Ramos (cell line): ENCODE measurements around the gene TBX5.

Experiments
- in situ Hi-C: fragments of 300-500 bp; cut with MboI; formaldehyde crosslinking; loops from one replicate; pipeline ENCODE4 v1.14.3; 2022; ENCODE audit warnings: low sequenced_read_pairs; ENCODE audit not compliant: unreplicated experiment

The TBX5 gene

DNA sequence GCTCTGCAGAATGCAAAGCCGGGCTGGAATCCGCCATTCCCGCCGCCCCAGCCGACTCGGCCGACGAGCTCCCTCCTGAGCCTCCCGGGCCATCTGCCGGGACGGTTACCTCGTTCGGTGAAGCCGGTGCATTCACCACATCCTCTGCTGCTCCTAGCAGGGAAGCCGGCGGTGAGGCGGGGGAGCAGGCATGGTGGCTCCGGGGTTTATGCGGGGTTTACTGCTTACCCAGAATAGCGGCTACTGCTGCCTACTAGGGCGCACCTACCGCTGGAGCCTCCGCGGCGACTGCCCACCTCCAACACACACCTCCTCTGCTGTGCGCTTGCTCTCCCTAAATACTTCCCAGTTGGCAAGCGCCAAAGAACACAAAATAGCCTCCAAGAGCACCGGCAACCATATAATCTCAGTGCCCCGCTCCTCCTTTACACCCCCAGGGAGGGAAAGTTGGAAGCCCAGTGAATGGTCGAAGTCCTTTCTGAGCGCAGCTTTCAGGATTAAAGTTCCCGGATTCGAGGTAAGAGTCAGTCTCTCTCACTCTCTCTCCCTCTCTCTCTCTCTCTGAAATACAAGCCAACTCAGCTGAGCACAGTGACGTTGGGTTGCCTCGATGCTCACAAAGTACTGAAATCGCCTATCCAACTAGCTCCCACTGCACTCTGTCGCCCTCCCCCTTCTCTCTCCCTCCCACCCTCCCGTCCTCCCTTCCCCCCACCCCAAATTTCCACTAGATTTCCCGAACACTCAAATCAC, at the start of gene TBX5:
TBX5 (minus strand) TSS at position 626 of the 753 bp plus-strand sequence. CDS start 2,246 bp downstream, outside the sequence.
- in situ Hi-C loops, result no loop called here

DNA sequence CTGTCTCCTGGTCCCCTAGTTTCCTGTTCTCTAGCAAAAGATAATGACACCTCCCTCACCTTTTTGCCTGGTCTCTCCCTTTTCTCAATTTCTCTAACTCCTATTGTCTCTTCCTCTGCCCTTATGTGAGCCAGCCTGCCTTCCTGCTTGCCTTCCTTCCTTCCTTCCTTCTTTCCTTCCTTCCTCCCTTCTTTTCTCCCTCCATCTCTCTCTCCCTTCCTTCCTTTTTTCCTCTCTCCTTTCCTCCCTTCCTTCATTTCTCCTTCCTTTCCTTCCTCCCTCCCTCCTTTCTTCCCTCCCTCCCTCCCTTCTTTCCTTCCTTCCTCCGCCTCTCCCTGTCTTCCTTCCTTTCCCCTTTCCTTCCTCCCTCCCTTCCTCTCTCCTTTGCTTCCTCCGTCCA, 45.7 kb upstream of the TBX5 start:
- in situ Hi-C loops, result no loop called here

DNA sequence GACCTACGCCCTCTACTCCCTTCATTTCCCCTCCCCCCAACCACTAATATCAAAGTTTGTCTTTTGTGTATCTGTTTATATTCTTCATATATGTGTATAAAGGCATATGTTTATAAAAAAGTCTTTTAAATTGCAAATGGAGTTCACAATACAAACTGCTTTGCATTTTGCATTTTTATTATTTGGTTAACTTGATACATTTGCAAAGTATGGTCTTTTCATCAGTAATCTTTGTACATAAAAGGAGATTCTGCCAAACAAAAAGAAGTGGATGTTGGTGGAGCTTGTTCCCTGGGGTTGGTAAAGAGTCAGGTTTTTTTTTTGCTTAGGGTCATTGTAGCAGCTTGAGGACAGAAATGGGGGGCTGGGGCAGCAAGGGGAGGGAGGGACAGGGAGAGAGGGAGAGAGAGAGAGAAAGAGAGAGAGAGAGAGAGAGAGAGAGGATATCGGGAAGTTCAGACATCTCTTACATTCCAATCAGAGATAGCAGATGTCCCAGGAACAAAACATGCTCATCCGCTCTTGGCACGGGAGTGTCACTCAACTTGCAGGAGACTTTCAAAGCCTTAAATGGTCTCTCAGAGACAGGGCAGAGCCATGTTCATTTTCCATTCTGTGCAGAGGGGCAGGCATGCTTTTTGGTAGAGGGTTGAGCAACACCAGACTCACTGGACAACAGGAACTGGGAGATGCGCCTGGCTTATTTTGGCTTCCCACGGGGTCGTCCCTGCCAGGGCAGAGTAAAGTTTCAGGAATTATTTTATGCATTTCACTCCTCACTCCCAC, 44.8 kb upstream of the TBX5 start:
- in situ Hi-C loops, result no loop called here

DNA sequence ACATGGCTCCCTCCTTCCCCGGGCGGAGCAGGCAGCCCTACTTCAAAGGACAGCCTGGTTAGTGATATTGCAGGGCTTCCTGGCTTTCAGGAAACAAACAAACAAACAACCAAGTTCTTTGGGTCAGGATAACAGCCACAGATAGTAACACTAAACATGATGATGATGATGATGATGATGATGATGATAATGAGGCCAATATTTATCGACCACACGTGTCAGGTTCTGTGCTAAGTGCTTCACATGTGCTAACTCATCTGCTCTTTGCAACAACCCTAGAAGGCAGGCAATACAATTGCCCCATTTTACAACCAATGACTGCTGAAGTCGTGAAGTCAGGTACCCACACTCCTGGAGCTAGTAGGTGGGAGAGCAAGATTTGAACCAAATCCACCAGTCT, 44.1 kb upstream of the TBX5 start:
- in situ Hi-C loops, result no loop called here

DNA sequence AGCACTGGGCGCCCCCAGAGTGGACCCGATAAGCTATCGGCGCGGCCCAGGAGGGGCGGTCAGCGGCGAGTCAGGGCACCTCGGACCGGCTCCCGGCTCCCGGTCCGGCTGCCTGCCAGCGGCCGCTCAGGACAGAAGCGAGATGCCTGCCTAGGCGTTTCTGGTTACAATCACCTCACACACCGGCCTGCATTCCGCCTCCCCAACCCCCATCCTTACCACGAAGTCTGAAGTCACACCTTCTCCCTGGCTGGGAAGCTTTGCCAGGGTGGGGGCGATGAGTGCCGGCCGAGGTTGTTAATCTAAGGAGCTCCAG, 42.6 kb upstream of the TBX5 start:
- in situ Hi-C loops, result no loop called here

DNA sequence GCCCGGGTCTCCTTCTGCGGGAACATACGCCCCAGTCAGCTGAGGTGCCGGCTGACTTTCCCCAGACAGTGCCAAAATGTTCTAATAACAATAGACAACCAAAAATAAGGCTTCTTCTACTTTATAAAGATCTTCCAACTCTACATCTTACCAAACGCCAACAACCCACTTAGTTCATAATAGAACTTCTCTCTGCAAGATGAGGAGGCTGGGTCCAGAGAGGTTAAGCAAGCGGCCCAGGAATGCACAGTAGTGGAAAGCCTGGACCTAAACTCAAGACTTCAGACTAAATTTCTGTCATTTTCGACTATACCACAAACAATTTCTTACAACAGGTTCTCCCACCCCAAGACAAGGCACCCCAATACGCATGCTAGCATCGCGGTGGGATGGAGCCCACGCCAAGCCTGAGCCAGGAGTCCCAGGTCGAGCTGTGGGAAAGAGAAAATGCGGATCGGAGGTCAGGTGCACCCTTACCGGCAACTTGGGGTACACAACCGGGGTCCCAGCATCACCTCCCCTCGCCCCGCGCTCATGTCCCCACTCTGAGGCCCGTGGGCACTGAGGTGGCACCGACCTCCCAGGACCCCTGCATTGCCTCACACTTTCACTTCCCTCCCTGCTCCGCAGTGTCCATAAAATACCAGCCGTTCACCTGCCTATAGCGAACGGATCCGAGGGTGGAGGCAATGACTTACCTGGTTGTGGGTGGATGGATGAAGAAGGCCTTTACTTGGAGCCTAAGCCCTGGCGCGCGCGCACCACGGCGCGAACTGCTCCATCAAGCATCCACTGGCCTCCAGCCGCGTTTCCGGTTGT, 42.1 kb upstream of the TBX5 start:
- in situ Hi-C loops, result no loop called here

DNA sequence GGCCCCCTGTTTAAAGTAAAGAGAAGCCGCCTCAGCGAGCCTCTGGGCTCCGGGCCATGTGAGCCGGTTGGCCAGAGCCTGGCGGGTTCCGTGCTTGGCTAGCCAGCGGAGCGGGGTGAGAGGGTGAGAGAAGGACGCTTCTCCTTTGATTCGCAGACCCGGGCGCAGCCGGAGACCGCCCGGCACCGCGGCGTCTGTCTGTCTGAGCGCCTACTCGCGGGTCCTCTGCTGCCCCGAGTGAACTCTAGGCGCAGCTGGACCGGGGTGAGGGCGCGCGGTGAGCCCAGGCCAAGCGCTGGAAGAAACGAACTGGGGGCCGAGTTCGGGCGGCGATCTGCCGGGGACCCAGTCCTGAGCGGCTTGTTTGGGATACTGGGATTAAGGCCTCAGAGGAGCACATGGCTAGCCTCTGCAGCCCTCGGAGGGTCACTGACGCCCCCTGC, 41.4 kb upstream of the TBX5 start:
- in situ Hi-C loops, result no loop called here

DNA sequence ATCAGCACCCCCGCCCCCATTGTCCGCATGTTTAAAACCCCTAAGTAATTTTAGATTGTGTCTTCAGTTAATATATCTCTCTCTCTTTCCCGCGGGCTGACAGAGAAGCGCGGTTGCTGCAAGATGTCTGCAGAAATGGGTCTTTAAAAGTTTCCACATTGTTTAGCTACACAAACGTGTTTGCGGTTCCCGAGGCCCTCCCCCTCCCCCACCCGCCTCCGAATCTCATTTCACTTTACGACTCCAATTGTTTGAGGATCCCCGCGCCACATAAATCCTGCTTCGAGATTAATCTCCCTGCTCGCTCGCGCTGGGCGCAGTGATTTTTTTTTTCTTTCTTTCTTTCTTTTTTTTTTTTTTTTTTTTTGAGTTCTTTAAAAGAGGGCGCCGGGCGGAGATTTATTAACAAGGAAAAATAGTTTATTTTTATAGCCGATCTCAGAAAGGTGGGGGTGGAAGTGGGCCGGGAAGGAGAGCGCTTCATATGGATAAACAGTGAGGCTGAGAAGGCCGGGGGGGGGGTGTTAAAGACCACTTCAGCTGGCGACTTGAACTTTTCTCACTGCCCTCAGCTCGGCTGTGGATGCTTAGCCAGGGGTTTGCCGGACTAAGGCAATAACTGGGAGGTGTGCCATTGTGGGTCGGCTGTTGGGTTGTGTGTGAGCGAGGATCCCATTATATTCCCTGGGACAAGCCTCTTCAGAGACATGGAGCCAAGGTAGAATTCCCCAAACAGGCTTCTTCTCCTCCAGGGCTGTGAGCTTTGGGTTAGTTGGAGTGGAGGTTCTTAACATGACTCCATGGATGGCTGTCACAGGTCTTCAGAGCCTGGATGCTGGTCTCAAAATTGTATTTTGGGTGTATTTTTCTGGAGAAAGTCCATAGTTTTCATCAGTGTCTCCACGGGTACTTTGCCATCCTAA, 39.7 kb upstream of the TBX5 start:
- in situ Hi-C loops, result no loop called here

DNA sequence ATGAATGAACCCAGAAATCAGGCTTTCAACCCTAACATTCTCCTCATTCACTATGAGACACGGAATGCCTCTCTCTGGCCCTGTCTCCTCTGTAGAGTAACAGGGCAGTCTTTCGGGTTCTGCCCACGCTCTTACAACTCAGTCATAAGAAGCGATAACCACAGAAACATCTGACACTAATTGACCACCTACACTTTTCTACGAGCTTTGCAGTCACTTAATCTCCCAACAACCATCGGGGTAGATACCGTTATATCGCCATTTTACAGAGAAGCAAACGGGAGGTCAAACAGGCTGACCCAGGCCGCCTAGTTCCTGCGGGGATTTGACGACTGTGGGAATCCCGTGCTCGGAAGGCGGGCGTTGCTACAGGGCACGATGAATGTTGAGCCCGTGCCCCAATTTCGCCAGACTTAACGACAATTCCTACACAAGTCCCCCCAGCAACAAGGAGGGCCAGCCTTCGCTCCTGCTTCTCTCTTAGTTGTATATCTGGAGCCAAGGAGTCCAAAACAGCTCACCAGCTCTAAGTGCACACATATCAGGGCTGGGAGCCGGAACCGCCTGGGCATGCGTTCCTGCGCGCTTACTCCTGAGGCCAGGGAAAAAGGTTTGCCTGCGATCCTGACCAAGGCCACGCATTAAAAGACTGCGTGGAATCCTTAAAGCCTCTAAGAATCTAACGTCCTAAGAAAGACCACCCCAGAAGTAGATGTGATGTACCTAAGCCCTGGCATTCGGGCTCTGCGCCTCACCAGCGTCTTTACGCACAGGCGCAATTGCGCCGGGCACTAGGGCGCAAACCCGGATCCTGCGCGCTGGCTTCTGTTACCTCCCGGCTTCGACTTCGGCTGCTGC, 38.7 kb upstream of the TBX5 start:
- in situ Hi-C loops, result no loop called here

DNA sequence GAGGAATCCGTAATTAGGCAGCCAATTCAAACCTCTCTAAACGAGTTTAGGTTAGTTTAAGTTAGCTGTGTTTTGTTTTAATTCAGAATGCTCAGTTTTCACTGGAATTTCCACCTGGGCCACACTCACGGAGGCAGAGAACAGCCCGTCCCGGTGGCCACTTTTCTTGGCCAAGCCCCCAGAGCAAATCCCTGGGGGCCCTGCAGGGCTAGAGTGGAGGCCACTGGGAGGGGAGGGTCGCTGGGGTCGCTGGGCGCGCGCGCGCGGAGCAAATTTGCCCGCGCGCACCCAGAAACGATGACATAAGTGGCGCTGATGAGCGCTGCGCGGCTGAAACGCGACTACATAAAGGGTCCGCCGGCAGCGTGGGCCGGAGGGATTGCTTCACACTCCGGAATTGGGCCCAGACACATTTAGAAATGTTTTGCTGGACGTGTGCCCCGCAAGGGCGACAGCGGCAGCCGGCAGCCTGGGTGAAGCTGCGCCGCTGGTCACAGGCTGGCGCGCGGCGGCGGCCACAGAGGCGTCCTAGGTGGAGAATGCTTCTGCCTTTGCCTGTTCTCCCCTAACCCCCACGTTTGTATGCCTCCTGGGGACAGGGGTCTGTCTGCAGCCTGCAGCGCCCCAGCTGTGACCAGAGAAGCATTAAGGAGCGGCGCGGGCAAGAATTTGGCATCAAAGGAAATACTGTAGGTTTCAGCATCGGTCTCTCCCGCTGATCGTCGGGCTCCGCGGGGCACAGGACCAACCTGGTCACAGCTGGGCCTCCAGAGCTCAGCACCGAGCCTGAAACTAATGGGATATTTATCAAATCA, 37.9 kb upstream of the TBX5 start:
- in situ Hi-C loops, result no loop called here

DNA sequence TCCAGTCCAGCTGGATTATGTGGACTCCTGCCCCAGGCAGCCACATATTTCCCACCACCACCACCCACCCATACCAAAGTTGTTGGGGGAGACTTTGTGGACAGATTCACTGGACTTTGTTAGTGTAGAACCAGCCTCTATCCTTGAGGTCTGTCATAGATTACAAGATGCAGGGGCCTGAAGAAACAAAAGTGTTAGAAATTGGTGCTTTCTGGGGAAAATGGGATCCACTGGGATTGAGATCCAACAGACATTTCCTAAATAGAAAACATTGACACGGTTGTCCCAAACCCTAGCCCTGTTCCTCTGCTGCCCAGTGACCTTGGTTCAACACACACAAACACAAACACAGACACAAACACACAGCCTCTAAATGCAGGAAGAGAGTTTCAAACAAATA, 36.6 kb upstream of the TBX5 start:
- in situ Hi-C loops, result no loop called here

DNA sequence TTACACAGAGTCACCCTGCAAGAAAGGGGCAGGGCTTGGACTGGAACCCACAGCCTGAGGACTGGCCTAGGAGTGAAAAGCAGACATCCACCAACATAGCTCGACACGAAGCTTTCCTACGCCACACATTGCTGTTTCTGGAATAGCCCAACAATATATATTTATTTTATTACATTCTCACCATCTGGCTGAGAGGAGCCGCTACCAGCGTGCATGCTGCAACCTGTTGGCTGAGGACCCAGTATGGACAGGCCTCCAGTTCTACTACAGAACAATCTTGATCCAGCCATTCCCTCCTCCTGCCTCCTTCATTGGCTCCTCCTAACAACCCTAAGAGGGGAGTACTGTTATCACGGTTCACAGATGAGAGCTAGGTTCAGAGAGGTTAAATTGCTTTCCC, 35.6 kb upstream of the TBX5 start:
- in situ Hi-C loops, result no loop called here

DNA sequence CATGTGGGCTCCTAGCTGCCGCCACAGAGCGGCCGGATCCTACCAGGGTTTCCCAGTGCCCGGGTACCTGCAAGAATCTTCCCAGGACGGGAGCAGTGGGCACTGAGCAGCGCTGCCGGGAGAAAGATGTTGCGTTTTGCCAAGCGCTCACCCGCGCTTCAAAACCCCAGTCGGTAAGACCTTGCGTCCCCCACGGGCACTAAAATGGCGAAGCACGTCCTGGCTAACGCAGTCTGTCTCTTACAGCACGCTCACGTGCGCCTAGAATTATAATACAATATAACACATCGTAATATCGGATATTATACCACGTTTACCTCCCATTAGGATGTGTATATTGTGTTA, 35.1 kb upstream of the TBX5 start:
- in situ Hi-C loops, result no loop called here

DNA sequence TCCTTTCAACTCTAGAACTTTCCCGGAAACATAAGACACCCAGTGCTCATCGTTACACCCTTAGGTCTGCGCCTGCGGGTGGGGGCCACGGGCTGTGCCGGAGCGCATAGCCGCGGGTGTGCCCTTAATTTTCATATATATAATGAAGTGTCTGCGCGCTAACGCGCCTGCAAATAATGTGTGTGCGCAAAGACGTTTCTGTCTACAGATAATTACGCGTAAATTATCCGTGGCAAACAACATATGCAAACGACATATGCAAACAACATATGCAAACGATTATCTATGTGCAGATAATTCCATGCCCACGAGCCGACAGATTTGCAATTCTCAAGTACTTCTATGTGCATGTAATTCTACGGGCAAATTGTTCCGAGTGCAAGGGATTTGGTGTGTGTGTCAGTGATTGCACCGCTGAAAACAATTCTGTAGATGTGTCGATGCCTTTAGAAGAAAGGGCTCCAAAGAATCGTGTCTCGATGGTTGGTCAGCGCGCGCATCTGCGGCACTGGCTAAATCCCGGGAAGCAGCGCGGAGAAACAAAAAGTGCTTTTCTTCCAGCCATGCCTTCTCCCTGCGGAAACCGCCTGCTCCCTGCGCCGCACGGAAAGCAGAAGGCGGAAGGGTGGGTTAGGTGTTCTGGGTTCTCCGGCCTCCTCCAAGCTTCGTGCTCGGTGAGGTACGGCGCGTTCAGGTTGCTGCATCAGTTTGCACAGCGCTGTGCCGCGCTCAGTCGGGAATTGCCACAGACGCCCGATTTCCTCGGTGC, 34.5 kb upstream of the TBX5 start:
- in situ Hi-C loops, result no loop called here

DNA sequence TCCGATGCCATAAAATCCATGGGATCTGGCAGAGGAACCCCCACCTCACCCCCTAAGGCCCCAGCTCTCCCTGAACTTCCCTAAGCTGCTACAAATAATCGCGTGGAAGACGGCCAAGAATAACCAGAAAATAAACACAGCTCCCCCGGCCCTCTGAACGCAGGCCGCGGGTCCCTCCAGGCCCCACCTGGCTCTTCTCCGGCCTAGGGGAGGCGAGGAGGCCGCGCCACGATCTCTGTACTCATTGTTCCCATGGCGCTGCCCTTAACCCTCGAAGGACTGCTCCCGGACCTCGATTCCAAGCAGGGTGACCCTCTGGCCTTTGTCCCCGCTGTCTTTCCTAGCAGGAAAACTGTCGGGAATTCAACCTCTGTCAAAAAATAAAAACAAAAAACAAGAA, 33.9 kb upstream of the TBX5 start:
- in situ Hi-C loops, result no loop called here

DNA sequence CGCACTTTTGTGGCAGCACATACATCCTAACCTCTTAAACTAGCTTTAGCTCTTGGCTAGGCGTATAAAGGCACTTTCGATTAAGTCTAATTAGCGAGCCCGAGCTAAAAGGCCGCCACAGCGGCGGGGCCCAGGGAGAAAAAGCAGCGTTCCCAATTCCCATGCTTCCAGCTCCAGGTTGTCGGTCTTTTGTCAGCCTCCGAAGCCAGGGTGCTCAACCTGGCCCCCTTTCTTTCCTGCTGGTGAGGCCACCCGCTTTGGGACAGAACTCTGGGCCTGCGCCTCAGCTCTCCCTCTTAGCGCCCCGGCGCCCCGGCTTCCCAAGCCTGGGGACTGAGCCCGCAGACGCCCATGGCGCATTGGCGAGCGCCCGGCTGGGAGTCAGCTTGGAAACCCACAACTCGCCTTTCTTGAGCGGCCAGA, 33.3 kb upstream of the TBX5 start:
- in situ Hi-C loops, result no loop called here

DNA sequence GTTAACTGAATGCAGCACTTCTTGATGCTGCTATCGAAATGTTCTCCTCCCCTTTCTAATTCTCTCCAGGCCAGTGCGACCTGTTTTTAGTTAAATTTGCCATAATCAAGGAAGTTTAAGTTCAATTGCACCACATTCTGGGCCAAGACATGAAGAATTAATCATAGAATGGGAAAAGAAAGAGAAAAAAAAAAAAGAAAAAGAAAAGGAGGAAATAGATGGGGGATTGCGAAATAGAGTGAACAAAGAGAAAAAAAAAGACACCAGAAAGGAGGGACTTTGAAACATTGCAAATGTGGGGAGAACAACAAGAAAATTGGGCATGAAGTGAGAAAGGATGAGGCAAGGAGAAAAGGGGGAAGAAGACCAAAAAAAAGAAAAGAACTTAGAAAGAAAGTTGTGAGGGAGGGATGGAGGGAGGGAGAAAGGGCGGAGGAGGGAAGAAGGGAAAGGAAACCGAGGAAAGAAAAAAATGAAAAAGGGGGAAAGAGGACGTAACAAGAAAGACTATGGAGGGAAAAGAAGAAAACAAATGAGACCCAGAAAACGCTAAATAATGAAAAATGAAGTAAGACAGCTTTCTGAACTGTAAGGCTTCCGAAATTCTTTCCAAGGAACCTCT, 32.8 kb upstream of the TBX5 start:
- in situ Hi-C loops, result no loop called here
